T-helper 1 cell (primary cell): Measurements from ENCODE around the gene DUSP10.

Source experiments
- DNase-seq, 5 donors: peaks; one replicate each; pipeline ENCODE4 v3.0.0-alpha.2; 2012 to 2020

The DUSP10 gene

GRCh38 chr1:221712776-221713431, 29.0 kb downstream of the DUSP10 start:
- DNase-seq, result peak; percentile 46 to 88 (median 62)

GRCh38 chr1:221712198-221712684, 29.6 kb downstream of the DUSP10 start:
- DNase-seq, result peak in 4 of 5 donors; percentile 30 to 89 (median 54)

- DNase-seq, result no peak
Observed at GRCh38 chr1:221711656-221712055, 30.2 kb downstream of the DUSP10 start.

GRCh38 chr1:221711063-221711577, 30.8 kb downstream of the DUSP10 start:
- DNase-seq, result no peak

GRCh38 chr1:221709854-221710253, 32.0 kb downstream of the DUSP10 start:
- DNase-seq, result no peak

- peak; percentile 31 to 61 (median 60) for DNase-seq
Observed at GRCh38 chr1:221708987-221709386, 32.9 kb downstream of the DUSP10 start.

- peak; percentile 22 to 88 (median 43) for DNase-seq
Observed at GRCh38 chr1:221708076-221708571, 33.8 kb downstream of the DUSP10 start.

GRCh38 chr1:221706876-221707582, 34.9 kb downstream of the DUSP10 start:
- DNase-seq, result no peak

- no peak for DNase-seq
Observed at GRCh38 chr1:221706191-221706590, 35.7 kb downstream of the DUSP10 start.

- no peak for DNase-seq
Observed at GRCh38 chr1:221704306-221704705, 37.6 kb downstream of the DUSP10 start.

- DNase-seq, result no peak
Observed at GRCh38 chr1:221701570-221702186, 40.2 kb downstream of the DUSP10 start.

- no peak for DNase-seq
Observed at GRCh38 chr1:221700948-221701347, 40.9 kb downstream of the DUSP10 start.

GRCh38 chr1:221700536-221700935, 41.4 kb downstream of the DUSP10 start:
- DNase-seq, result no peak

- DNase-seq, result no peak
Observed at GRCh38 chr1:221699978-221700519, 41.8 kb downstream of the DUSP10 start.

- no peak for DNase-seq
Observed at GRCh38 chr1:221699577-221699976, 42.3 kb downstream of the DUSP10 start.

GRCh38 chr1:221698579-221699349, 43.1 kb downstream of the DUSP10 start:
- DNase-seq, result no peak

- DNase-seq, result no peak
Observed at GRCh38 chr1:221697923-221698425, 43.9 kb downstream of the DUSP10 start.

GRCh38 chr1:221696718-221697461, 45.0 kb downstream of the DUSP10 start:
- DNase-seq, result no peak

GRCh38 chr1:221696027-221696426, 45.9 kb downstream of the DUSP10 start:
- no peak for DNase-seq

GRCh38 chr1:221695301-221695700, 46.6 kb downstream of the DUSP10 start:
- DNase-seq, result no peak

GRCh38 chr1:221694109-221694508, 47.8 kb downstream of the DUSP10 start:
- DNase-seq, result no peak
